Heart right ventricle (tissue), 16 donors: ENCODE measurements around the gene PIP5K1A. TPM values are rescaled to one million over a fixed set of nuclear protein-coding genes. Genes with fewer than 3 reads are reported as not detected.

ENCODE experiments used
- ATAC-seq, 8 donors: fragments of 200-7000 bp; cut with Tn5 transposase; one replicate each; pipeline ENCODE4 v1.9.1; 2020; ENCODE audit warnings: mild to moderate bottlenecking in 8 of 8, moderate library complexity in 8 of 8, moderate number of reproducible peaks in 1 of 8
- DNase-seq, 2 donors: peaks; one replicate each; pipeline ENCODE4 v3.0.0-alpha.2; 2020
- H3K27ac ChIP-seq, 10 donors: fragments of 200-600 bp; sonication (generic) in 2 of 10; one replicate each; pipeline versions ENCODE4 v1.5.0 to v1.8.0; 2020 to 2022; ENCODE audit warnings: mild to moderate bottlenecking in 3 of 10
- H3K27me3 ChIP-seq, 7 donors: fragments of 200-600 bp; one replicate each; pipeline ENCODE4 v1.8.0; 2021 to 2022; ENCODE audit warnings: mild to moderate bottlenecking in 2 of 7
- H3K36me3 ChIP-seq, 9 donors: fragments of 200-600 bp; sonication (generic) in 1 of 9; one replicate each; pipeline versions ENCODE4 v1.5.0 to v1.8.0; 2020 to 2022; ENCODE audit warnings: mild to moderate bottlenecking in 2 of 9
- H3K4me1 ChIP-seq, 9 donors: fragments of 200-600 bp; sonication (generic) in 1 of 9; one replicate each; pipeline versions ENCODE4 v1.5.0 to v1.8.0; 2020 to 2022; ENCODE audit warnings: mild to moderate bottlenecking in 4 of 9
- H3K4me3 ChIP-seq, 10 donors: fragments of 200-600 bp; sonication (generic) in 2 of 10; one replicate each; pipeline versions ENCODE4 v1.5.0 to v1.8.0; 2020 to 2022; ENCODE audit warnings: mild to moderate bottlenecking in 7 of 10, moderate library complexity in 2 of 10
- H3K9me3 ChIP-seq, 11 donors: fragments of 200-600 bp in 10 of 11; sonication (generic) in 2 of 11; one replicate each; pipeline versions ENCODE4 v1.5.0 to v1.8.0; 2013 to 2022; ENCODE audit warnings: mild to moderate bottlenecking in 2 of 11, control low read depth in 1 of 11, moderate library complexity in 1 of 11
- CTCF ChIP-seq, 9 donors: fragments of 200-600 bp; sonication (generic) in 2 of 9; IDR thresholded peaks; one replicate each; pipeline versions ENCODE4 v1.5.0 to v1.8.0; 2021 to 2022; ENCODE audit warnings: antibody characterized with exemption in 9 of 9, mild to moderate bottlenecking in 5 of 9, moderate library complexity in 1 of 9
- WGBS, 2 donors: extraction: QIAGEN DNeasy Blood & Tissue Kit; methylation state at CpG; one replicate each; pipeline ENCODE4 v1.1.7; 2013; ENCODE audit warnings: inconsistent platforms in 1 of 2; 5-methylcytosine and 5-hydroxymethylcytosine counted together
- intact Hi-C, 10 donors: fragments of 100-400 bp; cut with DNase I; formaldehyde crosslinking; loops; one replicate each; pipeline versions ENCODE4 v1.11.1 to v1.14.2; 2022
- polyA plus RNA-seq, 2 donors: library from polyadenylated mRNA; stranded (reverse); fragments of 200-250 nt; gene quantifications; one replicate each; pipeline ENCODE4 v1.2.3, GENCODE V29; 2013
- total RNA-seq, 10 donors: library from RNA; stranded (reverse); fragmentation: NEBNext Ultra II Directional in 3 of 10; extraction: Animal tissue kit (Norgen Biotek cat#: 25700) in 3 of 10; gene quantifications; one replicate each; pipeline versions ENCODE4 v1.2.1 to v1.2.4, GENCODE V29; 2021 to 2023
- donor health status: Arrhythmogenic right ventricular cardiomyopathy.
- donor health status: ischemic (EF 13 %, LVEDD 7.1; RV severe dilation, severe dysfunction).
- donor health status: healthy with polysubstance abuse.
- donor health status: DM: no; HTN: yes; CAD: no.
- donor health status: DM: no; HTN: no; CAD: no.
- donor health status: ischemic (EF 25% LVEDD 6.9; RV normal size, moderate dysfunction).
- donor health status: ischemic (EF 25% LVEDD 5.7; RV mildly dilated, moderate dysfunction).
- donor health status: healthy.
- donor health status: DM: yes; HTN: yes; CAD: no.
- donor health status: Ischemic cardiomyopathy.
- donor health status: ischemic (EF 35%, LVEDD 5.7; RV mildly dilated, moderate dysfunction).
- donor health status: nonischemic (EF 11% LVEDD 7.7; RV severe dilation, severe dysfunction).
- donor health status: DM: yes; HTN: yes; CAD: no.
- donor health status: PGD.
- donor health status: ischemic (EF 29% LVEDD 5.4; RV normal size, mild dysfunction).
- donor health status: nonischemic (EF 23%, LVEDD 6.1; RV moderate dilation, normal function).

PIP5K1A gene
- total and polyA plus RNA-seq, 12 donors, result 11.5 to 48.0 (median 38.7) TPM

GRCh38 chr1:151222130-151222529 is 23.8 kb downstream of the PIP5K1A start:
- Histone ChIP-seq H3K9me3 (no peaks in the 10 kb centered on the region), H3K27me3 (no peaks in the 10 kb centered on the region), H3K27ac (no peak overlapping the region), H3K4me1 (peaks cover 0 to 31% (median 14%) of the 10 kb centered on the region in 9 donors), H3K36me3 (peaks cover 0 to 65% (median 18%) of the 10 kb centered on the region in 9 donors), H3K4me3 (no peak overlapping the region)
- DNase-seq (no peak), ATAC-seq (peak in 3 of 8 donors; percentile 34 to 76 (median 50))
- intact Hi-C loops, result no loop called here
- TF ChIP-seq CTCF (IDR thresholded peaks at IDR 0.05), result no peak
- 53 to 68% methylated on average over 4 of the region's 4 CpGs for WGBS, 2 donors

GRCh38 chr1:151235235-151235634 is 36.9 kb downstream of the PIP5K1A start:
- peaks cover 0 to 100% (median 83%) of the 10 kb centered on the region in 9 donors for H3K36me3 ChIP-seq
- no peak overlapping the region for H3K4me3 ChIP-seq
- intact Hi-C loops, result no loop called here
- H3K9me3 ChIP-seq, result no peaks in the 10 kb centered on the region
- DNase-seq, result no peak
- no peaks in the 10 kb centered on the region for H3K27me3 ChIP-seq
- H3K27ac ChIP-seq, result no peak overlapping the region
- TF ChIP-seq CTCF (IDR thresholded peaks at IDR 0.05), result no peak
- no peak for ATAC-seq
- peaks cover 0 to 5% (median 0%) of the 10 kb centered on the region in 9 donors for H3K4me1 ChIP-seq
- 94% methylated on average over 6 of the region's 6 CpGs for WGBS, 2 donors

GRCh38 chr1:151237678-151238466 is 39.5 kb downstream of the PIP5K1A start:
- Histone ChIP-seq H3K9me3 (no peaks in the 10 kb centered on the region), H3K27me3 (no peaks in the 10 kb centered on the region), H3K4me3 (no peak overlapping the region), H3K27ac (peak overlapping the region in 1 of 10 donors; percentile 2), H3K36me3 (peaks cover 0 to 100% (median 83%) of the 10 kb centered on the region in 9 donors), H3K4me1 (peaks cover 0 to 5% (median 0%) of the 10 kb centered on the region in 9 donors)
- ATAC-seq, result no peak
- 85 to 89% methylated on average over 4 of the region's 4 CpGs for WGBS, 2 donors
- TF ChIP-seq CTCF (IDR thresholded peaks at IDR 0.05), result no peak
- DNase-seq, result no peak
- intact Hi-C loops, result no loop called here

- ATAC-seq (peak in 1 of 8 donors; percentile 76), DNase-seq (no peak)
- H3K9me3 ChIP-seq, result no peaks in the 10 kb centered on the region
- peaks cover 0 to 5% (median 0%) of the 10 kb centered on the region in 9 donors for H3K4me1 ChIP-seq
- peak overlapping the region in 1 of 10 donors; percentile 2 for H3K27ac ChIP-seq
- H3K27me3 ChIP-seq, result no peaks in the 10 kb centered on the region
- 40 to 43% methylated on average over 1 of the region's 1 CpG for WGBS, 2 donors
- no peak overlapping the region for H3K4me3 ChIP-seq
- H3K36me3 ChIP-seq, result peaks cover 0 to 100% (median 83%) of the 10 kb centered on the region in 9 donors
- intact Hi-C loops, result no loop called here
- no peak for TF ChIP-seq CTCF (IDR thresholded peaks at IDR 0.05)
These were observed 40.1 kb downstream of the PIP5K1A start for GRCh38 chr1:151238467-151238739.
